ENCODE data around the gene DNAH17. TPM values are rescaled to one million over a fixed set of nuclear protein-coding genes. Genes with fewer than 3 reads are reported as not detected.

The DNAH17 gene
- total and polyA plus RNA-seq, 2 donors (not counting 3 experiments of a cell fraction or from before 2014, with no cell fraction given): not detected

GRCh38 chr17:78395155-78395554 is 182.0 kb downstream of the DNAH17 start:
- H3K27ac ChIP-seq (ENCODE audit: insufficient read depth, low read depth, low read length): peak overlapping the region; percentile 72
- H3K4me3 ChIP-seq (replicated peaks in 1 of 3; ENCODE audit: insufficient read depth in 1 of 3, low read depth in 1 of 3, low read length in 3 of 3): no peak overlapping the region
- no peaks in the 10 kb centered on the region for H3K9me3 ChIP-seq (replicated peaks; ENCODE audit: control insufficient read depth, insufficient read depth, low read length)
- peaks cover 17 to 34% of the 10 kb centered on the region in 2 experiments for H3K36me3 ChIP-seq (ENCODE audit: control insufficient read depth in 2 of 2, extremely low read depth in 1 of 2, insufficient read depth in 2 of 2, low read length in 2 of 2)
- H2AFZ ChIP-seq (ENCODE audit: low read depth, low read length): no peak overlapping the region
- dilution Hi-C loops (cut with MboI; ENCODE audit: extremely low pct_ligation_motif_present, low sequenced_read_pairs) (no loop called here), intact Hi-C loops (cut with micrococcal nuclease) (loop anchor here (1.0 kb wide), 1 partner anchor 16 kb away; no protein-coding TSS in a partner anchor)
- peak overlapping the region; percentile 5 for H3K9ac ChIP-seq (replicated peaks; ENCODE audit: extremely low read depth, insufficient read depth, low read length)
- peak overlapping the region; percentile 5 for H3K4me2 ChIP-seq (ENCODE audit: insufficient read depth, low read length)
- TF ChIP-seq FOS (IDR thresholded peaks at IDR 0.05; ENCODE audit: borderline replicate concordance, insufficient read depth, low read length) (no peak), GATA2 (IDR thresholded peaks at IDR 0.05; ENCODE audit: insufficient read depth, insufficient read length, low read depth, low read length) (no peak), POLR2A (IDR thresholded peaks at IDR 0.05; ENCODE audit: low read depth, low read length) (no peak), JUN (IDR thresholded peaks at IDR 0.05; ENCODE audit: borderline replicate concordance, insufficient read depth, insufficient read length, low read depth) (no peak), MAX (IDR thresholded peaks at IDR 0.05; ENCODE audit: insufficient read depth, insufficient read length) (no peak), MYC (IDR thresholded peaks at IDR 0.05; ENCODE audit: low read depth, low read length) (no peak), EZH2 (IDR thresholded peaks at IDR 0.05; ENCODE audit: borderline replicate concordance, low read depth, low read length, severe bottlenecking) (no peak), POLR2AphosphoS5 (IDR thresholded peaks at IDR 0.05; ENCODE audit: insufficient read depth, low read depth, low read length) (no peak), CTCF (IDR thresholded peaks at IDR 0.05; ENCODE audit: extremely low read depth in 1 of 2, insufficient read depth in 1 of 2, low read depth in 1 of 2, low read length in 2 of 2) (no peak)
- FAIRE-seq (peak; percentile 68), DNase-seq (ENCODE audit: low read depth, low spot score) (no peak)
- H3K9me1 ChIP-seq (replicated peaks; ENCODE audit: control insufficient read depth, extremely low read depth, insufficient read depth, low read length): no peaks in the 10 kb centered on the region
- H3K4me1 ChIP-seq (ENCODE audit: control insufficient read depth, extremely low read depth, insufficient read depth, low read length): peaks cover 33% of the 10 kb centered on the region
- no peaks in the 10 kb centered on the region for H4K20me1 ChIP-seq (replicated peaks; ENCODE audit: control insufficient read depth, extremely low read depth, insufficient read depth, low read length)
- CTCF ChIA-PET: interaction anchor here (1.1 to 2.0 kb wide), 3 partner anchors 13 to 35 kb away, joined by 3 to 14 read pairs (median 4); partner anchors contain the start of gene SOCS3
- peaks cover 67% of the 10 kb centered on the region for H3K79me2 ChIP-seq (ENCODE audit: control insufficient read depth, insufficient read depth, low read length)
- no peaks in the 10 kb centered on the region for H3K27me3 ChIP-seq (ENCODE audit: control insufficient read depth in 2 of 2, insufficient read depth in 2 of 2, low read length in 2 of 2)
- POLR2A ChIA-PET: no interaction called here
- BruUV-seq (replicated peaks): no TSS peak

All from endothelial cell of umbilical vein (primary cell).